DND-41 (cell line): Measurements from ENCODE around the gene PPP4R3A.

Experiments used
- CTCF ChIP-seq: IDR thresholded peaks from 2 replicates; pipeline ENCODE4 v1.5.1; 2012; ENCODE audit warnings: borderline replicate concordance, low read length, moderate library complexity, mild to moderate bottlenecking; ENCODE audit not compliant: poor library complexity, severe bottlenecking; ENCODE audit errors: extremely low read depth
- EZH2 ChIP-seq: IDR thresholded peaks from 3 replicates; pipeline ENCODE4 v1.6.1; 2012; ENCODE audit warnings: borderline replicate concordance, low read depth, mild to moderate bottlenecking, moderate library complexity, low read length, inconsistent platforms; ENCODE audit not compliant: severe bottlenecking

- TF ChIP-seq CTCF (no peak), EZH2 (no peak)
Measured at GRCh38 chr14:91510171-91511042, at the start of gene PPP4R3A.
